Endothelial cell (in vitro differentiated cells): ENCODE measurements around the gene VSIR. TPM values are rescaled to one million over a fixed set of nuclear protein-coding genes. Genes with fewer than 3 reads are reported as not detected.

Experiments
- DNase-seq: peaks from one replicate; pipeline ENCODE4 v3.0.0; 2021; ENCODE audit warnings: low spot score
- H3K27ac Mint-ChIP-seq: one replicate; pipeline ENCODE4 v1.8.0; 2021; ENCODE audit warnings: mixed read lengths, inconsistent platforms; ENCODE audit not compliant: unreplicated experiment
- H3K27me3 Mint-ChIP-seq: one replicate; pipeline ENCODE4 v1.8.0; 2021; ENCODE audit warnings: mild to moderate bottlenecking, moderate library complexity, mixed read lengths, inconsistent platforms; ENCODE audit not compliant: unreplicated experiment
- H3K36me3 Mint-ChIP-seq: one replicate; pipeline ENCODE4 v1.8.0; 2021; ENCODE audit warnings: mild to moderate bottlenecking, low read depth, mixed read lengths, inconsistent platforms; ENCODE audit not compliant: unreplicated experiment
- H3K4me1 Mint-ChIP-seq: one replicate; pipeline ENCODE4 v1.8.0; 2021; ENCODE audit warnings: mild to moderate bottlenecking, mixed read lengths, inconsistent platforms; ENCODE audit not compliant: unreplicated experiment
- H3K4me3 Mint-ChIP-seq: one replicate; pipeline ENCODE4 v1.8.0; 2021; ENCODE audit warnings: mild to moderate bottlenecking, mixed read lengths, inconsistent platforms; ENCODE audit not compliant: unreplicated experiment
- H3K9me3 Mint-ChIP-seq: one replicate; pipeline ENCODE4 v1.8.0; 2021; ENCODE audit warnings: mixed read lengths, inconsistent platforms; ENCODE audit not compliant: unreplicated experiment
- CTCF ChIP-seq: fragments of 200-600 bp; sonication (generic); IDR thresholded peaks from one replicate; pipeline ENCODE4 v1.5.0; 2021; ENCODE audit warnings: antibody characterized with exemption; ENCODE audit not compliant: unreplicated experiment
- total RNA-seq: library from RNA; stranded (reverse); fragmentation: NEBNext Ultra II Directional; extraction: Animal tissue kit (Norgen Biotek cat#: 25700); gene quantifications from one replicate; pipeline ENCODE4 v1.2.1, GENCODE V29; 2021; ENCODE audit not compliant: unreplicated experiment

The VSIR gene
- total RNA-seq, 1 donor from 2014 or later = 86.1 TPM

GRCh38 chr10:71819441-71819861 is 46.1 kb upstream of the VSIR start:
- H3K4me3 Mint-ChIP-seq = peak overlapping the region; percentile 15
- no peak for TF ChIP-seq CTCF
- H3K36me3 Mint-ChIP-seq = peaks cover 59% of the 10 kb centered on the region
- H3K4me1 Mint-ChIP-seq = peaks cover 18% of the 10 kb centered on the region
- H3K9me3 Mint-ChIP-seq = no peaks in the 10 kb centered on the region
- H3K27me3 Mint-ChIP-seq = peaks cover 3% of the 10 kb centered on the region
- no peak overlapping the region for H3K27ac Mint-ChIP-seq
- no peak for DNase-seq

- Mint-ChIP-seq H3K27ac (no peak overlapping the region), H3K4me3 (no peak overlapping the region), H3K27me3 (peaks cover 5% of the 10 kb centered on the region), H3K9me3 (no peaks in the 10 kb centered on the region), H3K36me3 (peaks cover 62% of the 10 kb centered on the region), H3K4me1 (peaks cover 12% of the 10 kb centered on the region)
- TF ChIP-seq CTCF = no peak
- DNase-seq = no peak
Observed at GRCh38 chr10:71818674-71819260, 45.4 kb upstream of the VSIR start.

GRCh38 chr10:71817831-71818655 is 44.7 kb upstream of the VSIR start:
- no peak overlapping the region for H3K27ac Mint-ChIP-seq
- DNase-seq = no peak
- H3K4me3 Mint-ChIP-seq = no peak overlapping the region
- peaks cover 8% of the 10 kb centered on the region for H3K27me3 Mint-ChIP-seq
- no peaks in the 10 kb centered on the region for H3K9me3 Mint-ChIP-seq
- H3K4me1 Mint-ChIP-seq = peaks cover 7% of the 10 kb centered on the region
- no peak for TF ChIP-seq CTCF
- peaks cover 62% of the 10 kb centered on the region for H3K36me3 Mint-ChIP-seq

- H3K27ac Mint-ChIP-seq = peak overlapping the region; percentile 52
- no peak for TF ChIP-seq CTCF
- peak overlapping the region; percentile 25 for H3K4me3 Mint-ChIP-seq
- no peaks in the 10 kb centered on the region for H3K9me3 Mint-ChIP-seq
- peaks cover 60% of the 10 kb centered on the region for H3K36me3 Mint-ChIP-seq
- no peak for DNase-seq
- H3K27me3 Mint-ChIP-seq = peaks cover 9% of the 10 kb centered on the region
- H3K4me1 Mint-ChIP-seq = peaks cover 3% of the 10 kb centered on the region
Observed at GRCh38 chr10:71816936-71817618, 43.8 kb upstream of the VSIR start.
